Peyer's patch (tissue), 4 donors: Measurements from ENCODE around the gene RAPGEF5. TPM values are rescaled to one million over a fixed set of nuclear protein-coding genes. Genes with fewer than 3 reads are reported as not detected.

Experiments
- DNase-seq, 3 donors: peaks; one replicate each; pipeline ENCODE4 v3.0.0-alpha.2; 2017 to 2019
- H3K27ac ChIP-seq, 4 donors: fragments of 200-600 bp; sonication (generic); one replicate each; pipeline ENCODE4 v1.5.1; 2016 to 2019
- H3K27me3 ChIP-seq, 2 donors: fragments of 200-600 bp; sonication (generic); one replicate each; pipeline ENCODE4 v1.5.1; 2019
- H3K36me3 ChIP-seq, 3 donors: fragments of 200-600 bp; sonication (generic); one replicate each; pipeline ENCODE4 v1.5.1; 2016 to 2019
- H3K4me1 ChIP-seq, 4 donors: fragments of 200-600 bp; sonication (generic); one replicate each; pipeline ENCODE4 v1.5.1; 2016 to 2019
- H3K4me3 ChIP-seq, 4 donors: fragments of 200-600 bp; sonication (generic); 1 replicate in 3 of 4; 2 replicates in 1 of 4; pipeline ENCODE4 v1.5.1; 2016 to 2019; ENCODE audit warnings: mild to moderate bottlenecking in 1 of 4
- H3K9me3 ChIP-seq, 4 donors: fragments of 200-600 bp; sonication (generic); one replicate each; pipeline ENCODE4 v1.5.1; 2016 to 2019; ENCODE audit warnings: mild to moderate bottlenecking in 1 of 4
- CTCF ChIP-seq, 6 experiments: fragments of 450-650 bp in 4 of 6; fragments of 200-600 bp in 2 of 6; sonication (generic) in 1 of 6; IDR thresholded peaks; one replicate each; pipeline ENCODE4 v1.5.1; 2017 to 2019; ENCODE audit warnings: antibody characterized with exemption in 6 of 6, mild to moderate bottlenecking in 3 of 6, moderate library complexity in 1 of 6
- POLR2A ChIP-seq, 2 donors: fragments of 450-650 bp; IDR thresholded peaks; one replicate each; pipeline ENCODE4 v1.5.1; 2017; ENCODE audit warnings: antibody characterized with exemption in 2 of 2, mild to moderate bottlenecking in 2 of 2, moderate library complexity in 2 of 2
- total RNA-seq, 4 donors: library from RNA; depleted of rRNA; stranded (reverse); fragments of >200 nt; gene quantifications; one replicate each; pipeline ENCODE4 v1.1.0, GENCODE V29; 2016

RAPGEF5 gene
- total RNA-seq, 4 donors from 2014 or later = 92.8 to 144 (median 111) TPM

- Histone ChIP-seq H3K9me3 (no peaks in the 10 kb centered on the region), H3K4me3 (no peak overlapping the region), H3K27ac (no peak overlapping the region), H3K36me3 (peaks cover 0 to 5% (median 0%) of the 10 kb centered on the region in 3 donors), H3K27me3 (no peaks in the 10 kb centered on the region), H3K4me1 (no peaks in the 10 kb centered on the region)
- TF ChIP-seq POLR2A (IDR thresholded peaks at IDR 0.05) (no peak), CTCF (IDR thresholded peaks at IDR 0.05) (no peak)
- no peak for DNase-seq
These were observed 40.0 kb downstream of the RAPGEF5 start for GRCh38 chr7:22316914-22317313.

- no peak for DNase-seq
- TF ChIP-seq CTCF (IDR thresholded peaks at IDR 0.05) (no peak), POLR2A (IDR thresholded peaks at IDR 0.05) (no peak)
- Histone ChIP-seq H3K27ac (no peak overlapping the region), H3K27me3 (no peaks in the 10 kb centered on the region), H3K9me3 (no peaks in the 10 kb centered on the region), H3K4me1 (no peaks in the 10 kb centered on the region), H3K4me3 (no peak overlapping the region), H3K36me3 (peaks cover 0 to 16% (median 0%) of the 10 kb centered on the region in 3 donors)
These were observed 49.1 kb downstream of the RAPGEF5 start for GRCh38 chr7:22307816-22308215.

GRCh38 chr7:22305706-22306105 lies 51.2 kb downstream of the RAPGEF5 start:
- TF ChIP-seq CTCF (IDR thresholded peaks at IDR 0.05) (no peak), POLR2A (IDR thresholded peaks at IDR 0.05) (no peak)
- H3K27me3 ChIP-seq = no peaks in the 10 kb centered on the region
- no peak overlapping the region for H3K27ac ChIP-seq
- DNase-seq = no peak
- no peak overlapping the region for H3K4me3 ChIP-seq
- H3K4me1 ChIP-seq = no peaks in the 10 kb centered on the region
- H3K36me3 ChIP-seq = peaks cover 0 to 16% (median 0%) of the 10 kb centered on the region in 3 donors
- no peaks in the 10 kb centered on the region for H3K9me3 ChIP-seq

GRCh38 chr7:22302951-22303423 lies 54.0 kb downstream of the RAPGEF5 start:
- H3K27me3 ChIP-seq = no peaks in the 10 kb centered on the region
- H3K27ac ChIP-seq = no peak overlapping the region
- peaks cover 0 to 18% (median 0%) of the 10 kb centered on the region in 3 donors for H3K36me3 ChIP-seq
- DNase-seq = no peak
- no peaks in the 10 kb centered on the region for H3K9me3 ChIP-seq
- TF ChIP-seq CTCF (IDR thresholded peaks at IDR 0.05) = no peak
- no peak for TF ChIP-seq POLR2A (IDR thresholded peaks at IDR 0.05)
- no peak overlapping the region for H3K4me3 ChIP-seq
- H3K4me1 ChIP-seq = no peaks in the 10 kb centered on the region

- Histone ChIP-seq H3K4me1 (no peaks in the 10 kb centered on the region), H3K27ac (no peak overlapping the region), H3K27me3 (no peaks in the 10 kb centered on the region), H3K4me3 (no peak overlapping the region), H3K9me3 (no peaks in the 10 kb centered on the region), H3K36me3 (peaks cover 0 to 11% (median 0%) of the 10 kb centered on the region in 3 donors)
- TF ChIP-seq CTCF (IDR thresholded peaks at IDR 0.05) (no peak), POLR2A (IDR thresholded peaks at IDR 0.05) (no peak)
- no peak for DNase-seq
These were observed 54.8 kb downstream of the RAPGEF5 start for GRCh38 chr7:22302193-22302592.

GRCh38 chr7:22301790-22302189 lies 55.2 kb downstream of the RAPGEF5 start:
- no peaks in the 10 kb centered on the region for H3K9me3 ChIP-seq
- H3K27me3 ChIP-seq = no peaks in the 10 kb centered on the region
- H3K4me3 ChIP-seq = no peak overlapping the region
- H3K36me3 ChIP-seq = peaks cover 0 to 8% (median 0%) of the 10 kb centered on the region in 3 donors
- H3K27ac ChIP-seq = no peak overlapping the region
- no peaks in the 10 kb centered on the region for H3K4me1 ChIP-seq
- no peak for TF ChIP-seq CTCF (IDR thresholded peaks at IDR 0.05)
- no peak for DNase-seq
